ENCODE results near the gene APLP1. TPM values are rescaled to one million over a fixed set of nuclear protein-coding genes. Genes with fewer than 3 reads are reported as not detected.
"Not testable (repeated sequence)": the region's sequence is repeated elsewhere in the genome, so short reads cannot be mapped to it uniquely, and the experiment has no call there.

The APLP1 gene
- total RNA-seq, 1 experiment from 2014 or later, result 13.5 TPM

GRCh38 chr19:35870798-35871197, 2.4 kb downstream of the APLP1 start:
- no peak for DNase-seq (ENCODE audit: low read depth, low spot score)
- in situ Hi-C loops (cut with HindIII; ENCODE audit: low pct_unique_long_range_greater_than_20kb, low sequenced_read_pairs), result no loop called here

- no peak for DNase-seq (ENCODE audit: low read depth, low spot score)
- in situ Hi-C loops (cut with HindIII; ENCODE audit: low pct_unique_long_range_greater_than_20kb, low sequenced_read_pairs), result no loop called here
Measured at GRCh38 chr19:35871611-35872010, 3.2 kb downstream of the APLP1 start.

- no peak for DNase-seq (ENCODE audit: low read depth, low spot score)
- in situ Hi-C loops (cut with HindIII; ENCODE audit: low pct_unique_long_range_greater_than_20kb, low sequenced_read_pairs), result no loop called here
Measured at GRCh38 chr19:35872180-35872579, 3.8 kb downstream of the APLP1 start.

GRCh38 chr19:35874392-35874930, 6.1 kb downstream of the APLP1 start:
- in situ Hi-C loops (cut with HindIII; ENCODE audit: low pct_unique_long_range_greater_than_20kb, low sequenced_read_pairs), result no loop called here
- no peak for DNase-seq (ENCODE audit: low read depth, low spot score)

GRCh38 chr19:35879068-35879467, 10.7 kb downstream of the APLP1 start:
- in situ Hi-C loops (cut with HindIII; ENCODE audit: low pct_unique_long_range_greater_than_20kb, low sequenced_read_pairs), result no loop called here
- DNase-seq (ENCODE audit: low read depth, low spot score), result no peak

- in situ Hi-C loops (cut with HindIII; ENCODE audit: low pct_unique_long_range_greater_than_20kb, low sequenced_read_pairs), result no loop called here
- peak; percentile 84 for DNase-seq (ENCODE audit: low read depth, low spot score)
Measured at GRCh38 chr19:35879770-35880317, 11.5 kb downstream of the APLP1 start.

GRCh38 chr19:35882114-35882832, 13.9 kb downstream of the APLP1 start:
- DNase-seq (ENCODE audit: low read depth, low spot score), result peak; percentile 86
- in situ Hi-C loops (cut with HindIII; ENCODE audit: low pct_unique_long_range_greater_than_20kb, low sequenced_read_pairs), result no loop called here

GRCh38 chr19:35883882-35884281, 15.5 kb downstream of the APLP1 start:
- no peak for DNase-seq (ENCODE audit: low read depth, low spot score)
- in situ Hi-C loops (cut with HindIII; ENCODE audit: low pct_unique_long_range_greater_than_20kb, low sequenced_read_pairs), result no loop called here

GRCh38 chr19:35885225-35885738, 16.9 kb downstream of the APLP1 start:
- in situ Hi-C loops (cut with HindIII; ENCODE audit: low pct_unique_long_range_greater_than_20kb, low sequenced_read_pairs), result no loop called here
- DNase-seq (ENCODE audit: low read depth, low spot score), result no peak

GRCh38 chr19:35885904-35886303, 17.5 kb downstream of the APLP1 start:
- in situ Hi-C loops (cut with HindIII; ENCODE audit: low pct_unique_long_range_greater_than_20kb, low sequenced_read_pairs), result no loop called here
- DNase-seq (ENCODE audit: low read depth, low spot score), result no peak

GRCh38 chr19:35887197-35887596, 18.8 kb downstream of the APLP1 start:
- in situ Hi-C loops (cut with HindIII; ENCODE audit: low pct_unique_long_range_greater_than_20kb, low sequenced_read_pairs), result no loop called here

GRCh38 chr19:35888398-35888797, 20.0 kb downstream of the APLP1 start:
- no peak for DNase-seq (ENCODE audit: low read depth, low spot score)
- in situ Hi-C loops (cut with HindIII; ENCODE audit: low pct_unique_long_range_greater_than_20kb, low sequenced_read_pairs), result no loop called here

More at GRCh38 chr19:35887197-35887596, 18.8 kb downstream of the APLP1 start:
- DNase-seq (ENCODE audit: low read depth, low spot score), result no peak

- no peak for DNase-seq (ENCODE audit: low read depth, low spot score)
- in situ Hi-C loops (cut with HindIII; ENCODE audit: low pct_unique_long_range_greater_than_20kb, low sequenced_read_pairs), result no loop called here
Measured at GRCh38 chr19:35889370-35890112, 21.2 kb downstream of the APLP1 start.

- in situ Hi-C loops (cut with HindIII; ENCODE audit: low pct_unique_long_range_greater_than_20kb, low sequenced_read_pairs), result no loop called here
- no peak for DNase-seq (ENCODE audit: low read depth, low spot score)
Measured at GRCh38 chr19:35890113-35890650, 21.8 kb downstream of the APLP1 start.

GRCh38 chr19:35891819-35892218, 23.4 kb downstream of the APLP1 start:
- DNase-seq (ENCODE audit: low read depth, low spot score); in situ Hi-C loops (cut with HindIII; ENCODE audit: low pct_unique_long_range_greater_than_20kb, low sequenced_read_pairs): not testable (repeated sequence)

- no peak for DNase-seq (ENCODE audit: low read depth, low spot score)
- in situ Hi-C loops (cut with HindIII; ENCODE audit: low pct_unique_long_range_greater_than_20kb, low sequenced_read_pairs), result no loop called here
Measured at GRCh38 chr19:35894342-35894741, 26.0 kb downstream of the APLP1 start.

GRCh38 chr19:35895911-35896642, 27.7 kb downstream of the APLP1 start:
- DNase-seq (ENCODE audit: low read depth, low spot score), result no peak
- in situ Hi-C loops (cut with HindIII; ENCODE audit: low pct_unique_long_range_greater_than_20kb, low sequenced_read_pairs), result no loop called here
